ENCODE data around the gene CSRNP3. TPM values are rescaled to one million over a fixed set of nuclear protein-coding genes. Genes with fewer than 3 reads are reported as not detected.
"Not testable (repeated sequence)": the region's sequence is repeated elsewhere in the genome, so short reads cannot be mapped to it uniquely, and the experiment has no call there.

Gene CSRNP3
- polyA plus RNA-seq, 2 of the 4 experiments (the other 2 are of a cell fraction): 0.05 to 0.25 TPM

- TF ChIP-seq, protein P1, sequence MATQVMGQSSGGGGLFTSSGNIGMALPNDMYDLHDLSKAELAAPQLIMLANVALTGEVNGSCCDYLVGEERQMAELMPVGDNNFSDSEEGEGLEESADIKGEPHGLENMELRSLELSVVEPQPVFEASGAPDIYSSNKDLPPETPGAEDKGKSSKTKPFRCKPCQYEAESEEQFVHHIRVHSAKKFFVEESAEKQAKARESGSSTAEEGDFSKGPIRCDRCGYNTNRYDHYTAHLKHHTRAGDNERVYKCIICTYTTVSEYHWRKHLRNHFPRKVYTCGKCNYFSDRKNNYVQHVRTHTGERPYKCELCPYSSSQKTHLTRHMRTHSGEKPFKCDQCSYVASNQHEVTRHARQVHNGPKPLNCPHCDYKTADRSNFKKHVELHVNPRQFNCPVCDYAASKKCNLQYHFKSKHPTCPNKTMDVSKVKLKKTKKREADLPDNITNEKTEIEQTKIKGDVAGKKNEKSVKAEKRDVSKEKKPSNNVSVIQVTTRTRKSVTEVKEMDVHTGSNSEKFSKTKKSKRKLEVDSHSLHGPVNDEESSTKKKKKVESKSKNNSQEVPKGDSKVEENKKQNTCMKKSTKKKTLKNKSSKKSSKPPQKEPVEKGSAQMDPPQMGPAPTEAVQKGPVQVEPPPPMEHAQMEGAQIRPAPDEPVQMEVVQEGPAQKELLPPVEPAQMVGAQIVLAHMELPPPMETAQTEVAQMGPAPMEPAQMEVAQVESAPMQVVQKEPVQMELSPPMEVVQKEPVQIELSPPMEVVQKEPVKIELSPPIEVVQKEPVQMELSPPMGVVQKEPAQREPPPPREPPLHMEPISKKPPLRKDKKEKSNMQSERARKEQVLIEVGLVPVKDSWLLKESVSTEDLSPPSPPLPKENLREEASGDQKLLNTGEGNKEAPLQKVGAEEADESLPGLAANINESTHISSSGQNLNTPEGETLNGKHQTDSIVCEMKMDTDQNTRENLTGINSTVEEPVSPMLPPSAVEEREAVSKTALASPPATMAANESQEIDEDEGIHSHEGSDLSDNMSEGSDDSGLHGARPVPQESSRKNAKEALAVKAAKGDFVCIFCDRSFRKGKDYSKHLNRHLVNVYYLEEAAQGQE (IDR thresholded peaks at IDR 0.05): no peak
- no peak for TF ChIP-seq CHD4 (IDR thresholded peaks at IDR 0.05; ENCODE audit: borderline replicate concordance)
- TF ChIP-seq GATA3 (IDR thresholded peaks at IDR 0.05; ENCODE audit: borderline replicate concordance): no peak
Measured at GRCh38 chr2:165587335-165587938, 117.9 kb downstream of the CSRNP3 start (continued).

DNA sequence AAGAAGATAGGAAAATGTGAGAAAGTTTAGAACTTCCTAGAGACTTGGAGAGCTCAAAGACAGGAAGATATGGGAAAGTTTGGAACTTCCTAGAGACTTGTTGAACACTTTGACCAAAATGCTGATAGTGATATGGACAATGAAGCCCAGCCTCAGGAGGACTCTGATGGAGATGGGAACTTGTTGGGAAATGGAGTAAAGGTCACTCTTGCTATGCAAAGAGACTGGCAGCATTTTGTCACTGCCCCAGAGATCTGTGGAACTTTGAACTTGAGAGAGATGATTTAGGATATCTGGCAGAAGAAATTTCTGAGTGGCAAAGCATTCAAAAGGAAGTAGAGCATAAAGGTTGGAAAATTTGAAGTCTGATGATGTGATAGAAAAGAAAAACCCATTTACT, 121.5 kb downstream of the CSRNP3 start:
- H3K4me3 ChIP-seq; H3K27ac ChIP-seq; CTCF ChIA-PET; DNase-seq (ENCODE audit: low read depth in 1 of 2, low spot score in 1 of 2); H3K9me3 ChIP-seq; H3K4me1 ChIP-seq; H3K4me2 ChIP-seq; FAIRE-seq; ATAC-seq; POLR2A ChIA-PET: not testable (repeated sequence)

GRCh38 chr2:165593081-165593480, 123.6 kb downstream of the CSRNP3 start:
- Histone ChIP-seq H3K4me1 (no peaks in the 10 kb centered on the region), H3K9me3 (no peaks in the 10 kb centered on the region; the same call in 2 of the 3 replicates), H3K4me3 (no peak overlapping the region), H3K27ac (no peak overlapping the region), H3K4me2 (no peak overlapping the region)
- ChIA-PET CTCF (no interaction called here), POLR2A (no interaction called here)
- FAIRE-seq: no peak
- TF ChIP-seq ZFP36 (IDR thresholded peaks at IDR 0.05; ENCODE audit: borderline replicate concordance, partially characterized antibody) (no peak), E2F6 (IDR thresholded peaks at IDR 0.05; ENCODE audit: borderline replicate concordance, low read depth) (no peak), SREBF2 (IDR thresholded peaks at IDR 0.05) (no peak), NR3C1 (IDR thresholded peaks at IDR 0.05) (no peak), JUNB (IDR thresholded peaks at IDR 0.05) (no peak), RNF2 (IDR thresholded peaks at IDR 0.05; ENCODE audit: borderline replicate concordance, low read depth) (no peak), POLR2AphosphoS2 (conservative IDR thresholded peaks at IDR 0.05; ENCODE audit: low read length) (no peak), CBX2 (IDR thresholded peaks at IDR 0.05; ENCODE audit: borderline replicate concordance, low read depth) (no peak), PBX3 (IDR thresholded peaks at IDR 0.05) (no peak), SMC3 (IDR thresholded peaks at IDR 0.05) (no peak), CHD2 (IDR thresholded peaks at IDR 0.05; ENCODE audit: low read length, partially characterized antibody) (no peak), FOSB (CRISPR knock-in tag; IDR thresholded peaks at IDR 0.05) (no peak), GATA3 (IDR thresholded peaks at IDR 0.05; ENCODE audit: borderline replicate concordance) (no peak)
- TF ChIP-seq, protein P2, sequence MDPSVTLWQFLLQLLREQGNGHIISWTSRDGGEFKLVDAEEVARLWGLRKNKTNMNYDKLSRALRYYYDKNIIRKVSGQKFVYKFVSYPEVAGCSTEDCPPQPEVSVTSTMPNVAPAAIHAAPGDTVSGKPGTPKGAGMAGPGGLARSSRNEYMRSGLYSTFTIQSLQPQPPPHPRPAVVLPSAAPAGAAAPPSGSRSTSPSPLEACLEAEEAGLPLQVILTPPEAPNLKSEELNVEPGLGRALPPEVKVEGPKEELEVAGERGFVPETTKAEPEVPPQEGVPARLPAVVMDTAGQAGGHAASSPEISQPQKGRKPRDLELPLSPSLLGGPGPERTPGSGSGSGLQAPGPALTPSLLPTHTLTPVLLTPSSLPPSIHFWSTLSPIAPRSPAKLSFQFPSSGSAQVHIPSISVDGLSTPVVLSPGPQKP (IDR thresholded peaks at IDR 0.05; ENCODE audit: low read depth, low read length): no peak
- TF ChIP-seq, protein P1 (IDR thresholded peaks at IDR 0.05): no peak
- WGBS (ENCODE audit: missing lambda C conversion rate): 88% methylated on average over 3 of the region's 3 CpGs
- no peak for DNase-seq (ENCODE audit: low read depth in 1 of 2, low spot score in 1 of 2)
- ATAC-seq: no peak
